ENCODE measurements around the gene WNK2. TPM values are rescaled to one million over a fixed set of nuclear protein-coding genes. Genes with fewer than 3 reads are reported as not detected.

The WNK2 gene
- total RNA-seq, 1 donor from 2014 or later: 2.7 TPM

- Mint-ChIP-seq H3K27me3 (peaks cover 16% of the 10 kb centered on the region), H3K9me3 (no peaks in the 10 kb centered on the region), H3K27ac (no peak overlapping the region), H3K4me3 (no peak overlapping the region), H3K4me1 (peaks cover 2% of the 10 kb centered on the region), H3K36me3 (ENCODE audit: low read depth) (no peaks in the 10 kb centered on the region)
- intact Hi-C loops (cut with micrococcal nuclease): no loop called here
- no peak for DNase-seq
These were observed 10.3 kb downstream of the WNK2 start for GRCh38 chr9:93194221-93194625.

GRCh38 chr9:93194641-93195040 lies 10.7 kb downstream of the WNK2 start:
- H3K9me3 Mint-ChIP-seq: no peaks in the 10 kb centered on the region
- peaks cover 16% of the 10 kb centered on the region for H3K27me3 Mint-ChIP-seq
- peaks cover 2% of the 10 kb centered on the region for H3K4me1 Mint-ChIP-seq
- no peak overlapping the region for H3K4me3 Mint-ChIP-seq
- no peak overlapping the region for H3K27ac Mint-ChIP-seq
- H3K36me3 Mint-ChIP-seq (ENCODE audit: low read depth): no peaks in the 10 kb centered on the region
- intact Hi-C loops (cut with micrococcal nuclease): no loop called here
- no peak for DNase-seq

GRCh38 chr9:93196096-93197055 lies 12.4 kb downstream of the WNK2 start:
- H3K4me1 Mint-ChIP-seq: peaks cover 2% of the 10 kb centered on the region
- no peaks in the 10 kb centered on the region for H3K9me3 Mint-ChIP-seq
- no peak overlapping the region for H3K27ac Mint-ChIP-seq
- DNase-seq: no peak
- intact Hi-C loops (cut with micrococcal nuclease): no loop called here
- no peaks in the 10 kb centered on the region for H3K36me3 Mint-ChIP-seq (ENCODE audit: low read depth)
- H3K4me3 Mint-ChIP-seq: no peak overlapping the region
- peaks cover 16% of the 10 kb centered on the region for H3K27me3 Mint-ChIP-seq

GRCh38 chr9:93197670-93198069 lies 13.7 kb downstream of the WNK2 start:
- DNase-seq: no peak
- Mint-ChIP-seq H3K27ac (no peak overlapping the region), H3K9me3 (no peaks in the 10 kb centered on the region), H3K4me1 (peaks cover 2% of the 10 kb centered on the region), H3K36me3 (ENCODE audit: low read depth) (no peaks in the 10 kb centered on the region), H3K4me3 (no peak overlapping the region), H3K27me3 (peaks cover 16% of the 10 kb centered on the region)
- intact Hi-C loops (cut with micrococcal nuclease): no loop called here

- peaks cover 16% of the 10 kb centered on the region for H3K27me3 Mint-ChIP-seq
- H3K36me3 Mint-ChIP-seq (ENCODE audit: low read depth): no peaks in the 10 kb centered on the region
- intact Hi-C loops (cut with micrococcal nuclease): no loop called here
- DNase-seq: no peak
- H3K9me3 Mint-ChIP-seq: no peaks in the 10 kb centered on the region
- H3K4me1 Mint-ChIP-seq: peaks cover 2% of the 10 kb centered on the region
- no peak overlapping the region for H3K27ac Mint-ChIP-seq
- no peak overlapping the region for H3K4me3 Mint-ChIP-seq
These were observed 14.3 kb downstream of the WNK2 start for GRCh38 chr9:93198117-93198837.

- no peaks in the 10 kb centered on the region for H3K9me3 Mint-ChIP-seq
- peaks cover 2% of the 10 kb centered on the region for H3K4me1 Mint-ChIP-seq
- H3K27me3 Mint-ChIP-seq: peaks cover 13% of the 10 kb centered on the region
- no peaks in the 10 kb centered on the region for H3K36me3 Mint-ChIP-seq (ENCODE audit: low read depth)
- no peak for DNase-seq
- H3K27ac Mint-ChIP-seq: no peak overlapping the region
- no peak overlapping the region for H3K4me3 Mint-ChIP-seq
- intact Hi-C loops (cut with micrococcal nuclease): no loop called here
These were observed 15.1 kb downstream of the WNK2 start for GRCh38 chr9:93198838-93199625.

GRCh38 chr9:93200449-93200742 lies 16.5 kb downstream of the WNK2 start:
- intact Hi-C loops (cut with micrococcal nuclease): no loop called here
- Mint-ChIP-seq H3K9me3 (no peaks in the 10 kb centered on the region), H3K4me1 (peaks cover 5% of the 10 kb centered on the region), H3K4me3 (no peak overlapping the region), H3K36me3 (ENCODE audit: low read depth) (no peaks in the 10 kb centered on the region), H3K27me3 (peaks cover 9% of the 10 kb centered on the region), H3K27ac (no peak overlapping the region)
- no peak for DNase-seq

GRCh38 chr9:93200989-93201334 lies 17.0 kb downstream of the WNK2 start:
- H3K36me3 Mint-ChIP-seq (ENCODE audit: low read depth): no peaks in the 10 kb centered on the region
- H3K27ac Mint-ChIP-seq: no peak overlapping the region
- no peaks in the 10 kb centered on the region for H3K9me3 Mint-ChIP-seq
- peaks cover 6% of the 10 kb centered on the region for H3K27me3 Mint-ChIP-seq
- DNase-seq: no peak
- H3K4me1 Mint-ChIP-seq: peaks cover 4% of the 10 kb centered on the region
- no peak overlapping the region for H3K4me3 Mint-ChIP-seq
- intact Hi-C loops (cut with micrococcal nuclease): no loop called here

GRCh38 chr9:93203026-93203717 lies 19.2 kb downstream of the WNK2 start:
- Mint-ChIP-seq H3K36me3 (ENCODE audit: low read depth) (no peaks in the 10 kb centered on the region), H3K4me1 (peaks cover 4% of the 10 kb centered on the region), H3K27ac (no peak overlapping the region), H3K9me3 (no peaks in the 10 kb centered on the region), H3K4me3 (no peak overlapping the region), H3K27me3 (no peaks in the 10 kb centered on the region)
- intact Hi-C loops (cut with micrococcal nuclease): no loop called here
- DNase-seq: no peak

GRCh38 chr9:93203718-93204469 lies 20.0 kb downstream of the WNK2 start:
- Mint-ChIP-seq H3K4me1 (peaks cover 4% of the 10 kb centered on the region), H3K27me3 (no peaks in the 10 kb centered on the region), H3K36me3 (ENCODE audit: low read depth) (no peaks in the 10 kb centered on the region), H3K27ac (no peak overlapping the region), H3K4me3 (no peak overlapping the region), H3K9me3 (peaks cover 4% of the 10 kb centered on the region)
- no peak for DNase-seq
- intact Hi-C loops (cut with micrococcal nuclease): no loop called here

GRCh38 chr9:93204470-93205043 lies 20.6 kb downstream of the WNK2 start:
- Mint-ChIP-seq H3K27ac (no peak overlapping the region), H3K9me3 (peaks cover 5% of the 10 kb centered on the region), H3K4me3 (no peak overlapping the region), H3K27me3 (no peaks in the 10 kb centered on the region), H3K4me1 (peaks cover 4% of the 10 kb centered on the region), H3K36me3 (ENCODE audit: low read depth) (no peaks in the 10 kb centered on the region)
- DNase-seq: no peak
- intact Hi-C loops (cut with micrococcal nuclease): no loop called here

GRCh38 chr9:93205045-93205768 lies 21.3 kb downstream of the WNK2 start:
- Mint-ChIP-seq H3K4me3 (no peak overlapping the region), H3K27ac (no peak overlapping the region), H3K4me1 (peaks cover 4% of the 10 kb centered on the region), H3K27me3 (no peaks in the 10 kb centered on the region), H3K9me3 (peaks cover 5% of the 10 kb centered on the region), H3K36me3 (ENCODE audit: low read depth) (no peaks in the 10 kb centered on the region)
- intact Hi-C loops (cut with micrococcal nuclease): no loop called here
- no peak for DNase-seq
